ENCODE measurements around the gene TNFRSF6B.
"Not testable (repeated sequence)": the region's sequence is repeated elsewhere in the genome, so short reads cannot be mapped to it uniquely, and the experiment has no call there.

The TNFRSF6B gene

DNA sequence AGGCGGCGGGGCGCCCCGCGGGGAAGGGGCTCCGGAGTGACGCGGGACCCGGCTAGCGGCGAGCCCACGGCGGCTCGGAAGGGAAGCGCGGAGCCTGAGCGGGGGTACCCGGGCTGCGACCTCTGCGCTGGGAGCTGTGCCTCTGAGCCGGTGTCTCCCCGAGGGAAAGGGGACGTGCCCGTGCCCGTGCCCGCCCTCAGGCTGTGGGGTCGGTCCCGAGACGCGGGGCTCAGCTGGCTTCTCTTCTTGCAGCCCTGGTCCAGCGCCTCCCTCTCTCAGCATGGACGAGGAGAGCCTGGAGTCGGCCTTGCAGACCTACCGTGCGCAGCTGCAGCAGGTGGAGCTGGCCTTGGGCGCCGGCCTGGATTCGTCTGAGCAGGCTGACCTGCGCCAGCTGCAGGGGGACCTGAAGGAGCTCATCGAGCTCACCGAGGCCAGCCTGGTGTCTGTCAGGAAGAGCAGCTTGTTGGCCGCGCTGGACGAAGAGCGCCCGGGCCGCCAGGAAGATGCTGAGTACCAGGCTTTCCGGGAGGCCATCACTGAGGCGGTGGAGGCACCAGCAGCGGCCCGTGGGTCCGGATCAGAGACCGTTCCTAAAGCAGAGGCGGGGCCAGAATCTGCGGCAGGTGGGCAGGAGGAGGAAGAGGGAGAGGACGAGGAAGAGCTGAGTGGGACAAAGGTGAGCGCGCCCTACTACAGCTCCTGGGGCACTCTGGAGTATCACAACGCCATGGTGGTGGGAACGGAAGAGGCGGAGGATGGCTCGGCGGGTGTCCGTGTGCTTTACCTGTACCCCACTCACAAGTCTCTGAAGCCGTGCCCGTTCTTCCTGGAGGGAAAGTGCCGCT lies 12.1 kb downstream of the TNFRSF6B start:
- no peak for DNase-seq (ENCODE audit: low read depth in 3 of 3)

DNA sequence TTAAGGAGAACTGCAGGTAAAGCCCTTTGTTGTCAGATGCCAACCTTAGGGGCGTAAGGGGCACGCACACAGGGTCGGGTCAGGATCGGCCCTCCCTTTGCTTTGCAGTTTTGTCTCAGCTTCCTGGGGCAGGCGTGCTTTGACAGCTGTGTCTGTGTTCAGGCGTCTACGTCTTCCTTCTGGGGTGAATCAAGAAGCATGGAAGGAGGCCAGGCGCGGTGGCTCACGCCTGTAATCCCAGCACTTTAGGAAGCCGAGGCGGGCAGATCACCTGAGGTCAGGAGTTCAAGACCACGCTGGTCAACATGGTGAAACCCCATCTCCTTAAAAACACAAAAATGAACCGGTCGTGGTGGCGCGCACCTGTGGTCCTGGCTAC lies 12.7 kb downstream of the TNFRSF6B start:
- DNase-seq (ENCODE audit: low read depth in 3 of 3) = no peak

GRCh38 chr20:63711085-63711645 lies 14.7 kb downstream of the TNFRSF6B start:
- DNase-seq (ENCODE audit: low read depth in 3 of 3) = no peak

DNA sequence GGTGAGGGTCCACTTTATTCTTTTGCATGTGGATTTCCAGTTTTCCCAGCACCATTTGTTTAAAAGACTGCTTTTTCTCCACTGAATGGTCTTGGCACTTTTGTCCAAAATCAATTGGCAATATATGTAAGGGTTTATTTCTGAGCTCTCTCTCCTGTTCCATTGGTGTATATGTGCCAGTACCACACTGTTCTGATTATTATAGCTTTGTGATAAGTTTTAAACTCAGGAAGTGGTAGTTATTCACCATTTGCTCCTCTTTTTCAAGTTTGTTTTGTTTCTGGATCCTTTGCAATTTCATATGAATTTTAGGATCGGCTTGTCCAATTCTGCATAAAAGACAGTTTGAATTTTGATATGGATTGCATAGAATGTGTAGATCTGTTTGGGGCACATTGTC lies 15.7 kb downstream of the TNFRSF6B start:
- DNase-seq (ENCODE audit: low read depth in 3 of 3) = no peak

- DNase-seq (ENCODE audit: low read depth in 3 of 3) = no peak
Measured at GRCh38 chr20:63714858-63715257, 18.4 kb downstream of the TNFRSF6B start.

DNA sequence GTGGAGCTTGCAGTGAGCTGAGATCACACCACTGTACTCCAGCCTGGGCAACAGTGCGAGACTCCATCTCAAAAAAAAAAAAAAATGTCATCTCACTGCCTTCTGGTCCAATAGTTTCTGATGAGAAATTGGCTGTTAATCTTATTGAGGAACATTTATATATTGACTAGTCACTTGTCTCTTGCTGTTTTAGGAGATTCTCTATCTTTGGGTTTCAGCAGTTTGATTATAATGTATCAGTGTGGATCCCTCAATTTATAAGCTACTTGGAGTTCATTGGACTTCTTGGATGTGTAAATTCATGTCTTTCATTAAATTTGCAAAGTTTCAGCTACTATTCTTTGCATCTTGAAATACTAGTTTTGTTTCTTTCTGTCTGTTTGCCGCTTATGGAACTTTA lies 22.5 kb downstream of the TNFRSF6B start:
- DNase-seq (ENCODE audit: low read depth in 3 of 3) = no peak

GRCh38 chr20:63722967-63723622 lies 26.6 kb downstream of the TNFRSF6B start:
- not testable (repeated sequence) for DNase-seq (ENCODE audit: low read depth in 3 of 3)

DNA sequence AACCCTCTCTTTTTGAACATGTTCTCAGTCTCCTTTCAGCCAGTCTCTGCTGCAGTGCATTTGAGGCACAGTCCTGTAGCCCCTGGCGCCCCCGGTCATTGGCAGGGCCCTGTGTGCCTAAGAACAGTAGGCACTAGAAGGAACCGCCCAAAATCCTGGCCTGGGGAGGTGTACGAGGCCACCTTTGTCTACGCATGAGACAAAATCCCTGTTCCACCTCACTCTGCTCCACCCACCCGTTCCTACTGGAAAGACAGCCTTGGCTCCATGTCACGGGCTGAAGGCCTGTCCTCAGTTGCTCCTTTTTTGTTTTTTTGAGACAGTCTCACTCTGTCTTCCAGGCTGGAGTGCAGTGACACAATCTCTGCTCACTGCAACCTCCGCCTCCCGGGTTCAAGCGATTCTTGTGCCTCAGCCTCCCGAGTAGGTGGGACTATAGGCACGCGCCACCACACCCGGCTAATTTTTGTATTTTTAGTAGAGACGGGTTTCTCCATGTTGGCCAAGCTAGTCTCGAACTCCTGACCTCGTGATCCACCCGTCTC lies 33.8 kb downstream of the TNFRSF6B start:
- DNase-seq (ENCODE audit: low read depth in 3 of 3) = not testable (repeated sequence)

DNA sequence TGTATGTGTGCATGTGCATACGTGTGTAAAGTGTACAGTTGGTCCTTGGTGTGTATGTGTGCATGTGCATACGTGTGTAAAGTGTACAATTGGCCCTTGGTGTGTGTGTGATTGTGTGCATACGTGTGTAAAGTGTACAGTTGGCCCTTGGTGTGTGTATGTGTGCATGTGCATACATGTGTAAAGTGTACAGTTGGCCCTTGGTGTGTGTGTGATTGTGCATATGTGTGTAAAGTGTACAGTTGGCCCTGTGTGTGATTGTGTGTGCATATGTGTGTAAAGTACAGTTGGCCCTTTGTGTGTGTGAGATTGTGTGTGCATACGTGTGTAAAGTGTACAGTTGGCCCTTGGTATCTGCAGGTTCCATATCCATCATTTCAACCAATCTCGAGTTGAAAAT lies 35.0 kb downstream of the TNFRSF6B start:
- DNase-seq (ENCODE audit: low read depth in 3 of 3) = no peak

- no peak for DNase-seq (ENCODE audit: low read depth in 3 of 3)
Measured at GRCh38 chr20:63732118-63733095, 36.0 kb downstream of the TNFRSF6B start.

GRCh38 chr20:63733117-63733516 lies 36.7 kb downstream of the TNFRSF6B start:
- DNase-seq (ENCODE audit: low read depth in 3 of 3) = no peak

- no peak for DNase-seq (ENCODE audit: low read depth in 3 of 3)
Measured at GRCh38 chr20:63733579-63734081, 37.2 kb downstream of the TNFRSF6B start.

GRCh38 chr20:63734111-63734945 lies 37.9 kb downstream of the TNFRSF6B start:
- DNase-seq (ENCODE audit: low read depth in 3 of 3) = no peak

- DNase-seq (ENCODE audit: low read depth in 3 of 3) = no peak
Measured at GRCh38 chr20:63734946-63735858, 38.8 kb downstream of the TNFRSF6B start.

- no peak for DNase-seq (ENCODE audit: low read depth in 3 of 3)
Measured at GRCh38 chr20:63735859-63736718, 39.6 kb downstream of the TNFRSF6B start, which contains the start of gene LIME1. LIME1 (plus strand) TSS chr20:63736664; CDS start chr20:63737550, 886 bp downstream.

DNA sequence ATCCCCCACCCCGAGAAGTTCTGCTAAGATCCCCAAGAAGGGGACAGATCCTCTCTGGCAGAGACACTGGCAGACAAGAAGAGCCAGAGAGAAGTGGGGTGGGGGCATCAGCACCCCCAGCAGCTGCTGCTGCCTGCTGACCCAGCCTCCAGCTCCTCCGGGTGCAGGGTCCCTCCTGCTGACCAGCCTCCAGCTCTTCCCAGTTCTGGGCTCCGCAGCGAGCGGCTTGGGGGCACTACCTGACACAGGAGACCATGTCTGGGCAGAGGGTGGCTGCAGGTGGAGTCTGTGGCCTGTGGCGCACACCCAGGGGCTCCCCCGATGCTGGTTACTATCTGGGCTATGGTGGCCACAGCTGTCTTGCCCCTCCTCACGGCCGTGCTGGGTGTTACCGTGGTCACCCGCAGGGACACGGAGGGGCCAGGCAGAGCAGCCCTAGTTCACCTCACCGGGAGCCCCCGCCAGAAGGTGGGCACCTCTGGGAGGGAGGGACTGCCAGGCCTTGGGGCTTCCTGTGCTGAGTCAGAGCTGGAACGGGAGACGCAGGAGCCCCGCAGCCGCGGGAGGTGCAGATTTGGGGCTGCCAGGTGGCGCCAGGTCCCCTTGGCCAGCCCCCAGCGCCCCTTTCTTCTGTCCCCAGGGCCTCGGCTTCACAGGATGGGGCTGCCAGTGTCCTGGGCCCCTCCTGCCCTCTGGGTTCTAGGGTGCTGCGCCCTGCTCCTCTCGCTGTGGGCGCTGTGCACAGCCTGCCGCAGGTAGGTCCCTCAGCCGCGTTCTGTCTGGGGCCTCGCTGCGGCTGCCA lies 40.6 kb downstream of the TNFRSF6B start:
- no peak for DNase-seq (ENCODE audit: low read depth in 3 of 3)

DNA sequence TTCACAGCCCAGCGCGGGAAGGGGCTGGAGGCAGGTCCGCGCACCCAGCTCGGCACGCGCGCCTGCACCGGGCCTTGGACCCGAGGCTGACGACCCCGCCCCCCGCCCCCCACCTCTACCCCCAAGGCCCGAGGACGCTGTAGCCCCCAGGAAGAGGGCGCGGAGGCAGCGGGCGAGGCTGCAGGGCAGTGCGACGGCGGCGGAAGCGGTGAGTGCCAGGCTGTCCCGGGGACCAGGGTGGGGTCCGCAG lies 41.2 kb downstream of the TNFRSF6B start:
- no peak for DNase-seq (ENCODE audit: low read depth in 3 of 3)

Measured in stimulated activated CD4-positive, alpha-beta T cell treated with anti-CD3 and anti-CD28 coated beads, TNF-alpha, amount 100 ng/mL, for 48 hours (primary cell).